Common myeloid progenitor, CD34-positive (primary cell): ENCODE data around the gene NDUFS2.

Source experiments
- CTCF ChIA-PET: fragments of 350-600 bp; sonication (Branson Sonifier 250); formaldehyde crosslinking; loops from one replicate; lab custom pipeline; 2021; ENCODE audit warnings: antibody characterized with exemption; lab: Charles Lee
- POLR2A ChIA-PET: fragments of 350-600 bp; sonication (Branson Sonifier 250); formaldehyde crosslinking; loops from one replicate; lab custom pipeline; 2021; ENCODE audit warnings: antibody characterized with exemption; lab: Charles Lee
- DNase-seq, 3 donors: peaks; one replicate each; pipeline versions ENCODE4 v3.0.0 to v3.0.0-alpha.2; 2013
- H3K27ac ChIP-seq, 2 experiments: 1 replicate in 1 of 2; 2 replicates in 1 of 2; pipeline ENCODE4 v1.7.0; 2013; ENCODE audit warnings: inconsistent platforms in 2 of 2, low read length in 2 of 2, mild to moderate bottlenecking in 2 of 2, low read depth in 1 of 2, moderate library complexity in 1 of 2; ENCODE audit not compliant: severe bottlenecking in 2 of 2, insufficient read depth in 1 of 2, poor library complexity in 1 of 2
- H3K27me3 ChIP-seq, 5 experiments: replicated peaks in 2 of 5; 1 replicate in 3 of 5; 2 replicates in 2 of 5; pipeline versions ENCODE4 v1.6.1 to v1.7.0; 2013; ENCODE audit warnings: low read length in 4 of 5, mild to moderate bottlenecking in 2 of 5, moderate library complexity in 2 of 5, inconsistent platforms in 1 of 5; ENCODE audit not compliant: insufficient read depth in 5 of 5, control insufficient read depth in 4 of 5
- H3K36me3 ChIP-seq, 4 experiments: 1 replicate in 2 of 4; 2 replicates in 2 of 4; pipeline versions ENCODE4 v1.6.1 to v1.7.0; 2013; ENCODE audit warnings: low read length in 3 of 4, control low read depth in 1 of 4, mild to moderate bottlenecking in 1 of 4; ENCODE audit not compliant: control insufficient read depth in 4 of 4, insufficient read depth in 4 of 4
- H3K4me1 ChIP-seq, 4 experiments: 1 replicate in 3 of 4; 2 replicates in 1 of 4; pipeline versions ENCODE4 v1.6.1 to v1.7.1; 2013; ENCODE audit warnings: low read length in 3 of 4, mild to moderate bottlenecking in 3 of 4, control low read depth in 1 of 4, inconsistent platforms in 1 of 4, moderate library complexity in 1 of 4; ENCODE audit not compliant: control insufficient read depth in 4 of 4, insufficient read depth in 4 of 4; ENCODE audit errors: control extremely low read depth in 1 of 4
- H3K4me3 ChIP-seq, 7 experiments: 1 replicate in 4 of 7; 2 replicates in 3 of 7; pipeline versions ENCODE4 v1.5.1 to v1.7.0; 2013; ENCODE audit warnings: mild to moderate bottlenecking in 7 of 7, low read length in 6 of 7, moderate library complexity in 6 of 7, inconsistent platforms in 2 of 7, low read depth in 2 of 7, control low read depth in 1 of 7; ENCODE audit not compliant: insufficient read depth in 4 of 7, control insufficient read depth in 1 of 7; ENCODE audit errors: extremely low read depth in 1 of 7
- H3K9me3 ChIP-seq, 5 experiments: 1 replicate in 4 of 5; 2 replicates in 1 of 5; pipeline versions ENCODE4 v1.6.1 to v1.7.1; 2013; ENCODE audit warnings: low read length in 4 of 5, mild to moderate bottlenecking in 2 of 5, inconsistent platforms in 1 of 5, low read depth in 1 of 5, moderate library complexity in 1 of 5; ENCODE audit not compliant: control insufficient read depth in 4 of 5, insufficient read depth in 2 of 5; ENCODE audit errors: control extremely low read depth in 1 of 5
- WGBS: methylation state at CpG from one replicate; pipeline ENCODE4 v1.1.5; 2013; ENCODE audit not compliant: insufficient coverage; 5-methylcytosine and 5-hydroxymethylcytosine counted together

Gene NDUFS2

DNA sequence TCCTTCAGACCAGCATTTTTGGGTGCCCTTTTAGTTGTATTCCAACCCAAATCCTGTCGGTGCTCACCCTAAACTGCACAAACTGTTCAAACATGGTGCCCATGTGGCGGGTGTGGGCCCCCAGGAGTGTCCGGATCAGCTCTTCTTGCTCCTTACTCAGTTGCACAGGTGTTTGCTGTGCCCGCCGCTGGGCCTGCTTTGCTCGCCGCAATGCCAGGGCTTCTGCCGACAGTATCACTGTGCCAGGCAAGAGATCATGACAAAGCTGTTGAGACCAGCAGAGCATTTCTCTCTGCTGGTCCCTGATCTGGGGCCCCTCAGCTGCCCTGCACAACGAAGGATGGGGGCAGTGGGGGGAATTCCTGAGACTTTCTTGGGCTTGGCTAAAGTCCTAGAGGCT is 30.9 kb downstream of the NDUFS2 start:
- H3K27me3 ChIP-seq = peaks cover 0 to 2% (median 0%) of the 10 kb centered on the region in 5 experiments
- ChIA-PET POLR2A (no interaction called here), CTCF (interaction anchor here (0.7 to 1.0 kb wide), 2 partner anchors 17 to 58 kb away, joined by 3 to 4 read pairs; no protein-coding TSS in a partner anchor)
- no peaks in the 10 kb centered on the region for H3K9me3 ChIP-seq
- peaks cover 7 to 27% (median 17%) of the 10 kb centered on the region in 4 experiments for H3K36me3 ChIP-seq
- H3K4me3 ChIP-seq = no peak overlapping the region
- DNase-seq = no peak
- H3K4me1 ChIP-seq = peaks cover 0 to 6% (median 4%) of the 10 kb centered on the region in 4 experiments
- H3K27ac ChIP-seq = no peak overlapping the region
- WGBS = 96% methylated on average over 8 of the region's 9 CpGs

DNA sequence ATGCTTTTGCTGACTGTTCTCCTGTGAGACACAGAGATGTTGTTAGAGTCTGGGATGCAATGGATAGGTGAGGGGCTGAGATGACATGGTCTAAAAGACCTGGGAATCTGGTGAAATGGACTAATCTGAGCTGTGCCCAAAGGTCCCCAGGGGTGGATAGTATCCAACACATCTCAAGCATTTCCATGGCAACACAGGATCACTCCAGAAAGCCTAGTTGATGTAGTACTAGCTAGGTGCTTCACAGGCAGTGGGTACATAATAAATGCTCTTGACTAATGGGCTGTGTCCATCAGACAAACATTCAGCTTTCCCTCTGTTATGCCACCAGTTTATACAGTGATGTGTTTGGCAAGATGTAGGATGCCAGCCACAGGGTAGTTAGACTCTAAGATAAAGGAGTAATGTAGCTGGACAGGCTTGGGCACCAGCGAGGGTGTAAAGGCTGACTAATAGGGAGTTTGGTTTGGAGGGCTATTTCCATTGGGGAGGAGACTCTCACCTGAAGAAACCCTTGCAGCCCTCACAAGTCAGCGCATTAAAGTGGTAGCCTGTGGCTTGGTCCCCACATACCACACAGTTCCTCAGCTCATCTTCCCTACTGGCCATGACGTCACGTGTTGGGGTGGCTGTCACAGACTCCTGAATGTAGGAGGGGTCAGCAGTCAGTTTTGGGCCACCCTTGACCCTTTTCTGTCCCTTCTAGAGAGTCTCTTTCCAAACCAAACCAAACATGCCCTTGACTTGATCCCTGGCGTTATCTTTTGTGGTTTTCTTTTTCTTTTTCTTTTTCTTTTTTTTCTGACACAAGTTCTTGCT is 34.0 kb downstream of the NDUFS2 start:
- CTCF ChIA-PET = interaction anchor here (0.9 to 1.5 kb wide), 6 partner anchors 10 to 144 kb away, joined by 3 to 6 read pairs (median 3); partner anchors contain the start of gene TOMM40L
- peaks cover 0 to 2% (median 0%) of the 10 kb centered on the region in 5 experiments for H3K27me3 ChIP-seq
- no peaks in the 10 kb centered on the region for H3K4me1 ChIP-seq
- H3K36me3 ChIP-seq = peaks cover 0 to 1% (median 0%) of the 10 kb centered on the region in 4 experiments
- WGBS = 100% methylated on average over 4 of the region's 5 CpGs
- no peak for DNase-seq
- H3K4me3 ChIP-seq = no peak overlapping the region
- POLR2A ChIA-PET = no interaction called here
- no peaks in the 10 kb centered on the region for H3K9me3 ChIP-seq
- no peak overlapping the region for H3K27ac ChIP-seq

DNA sequence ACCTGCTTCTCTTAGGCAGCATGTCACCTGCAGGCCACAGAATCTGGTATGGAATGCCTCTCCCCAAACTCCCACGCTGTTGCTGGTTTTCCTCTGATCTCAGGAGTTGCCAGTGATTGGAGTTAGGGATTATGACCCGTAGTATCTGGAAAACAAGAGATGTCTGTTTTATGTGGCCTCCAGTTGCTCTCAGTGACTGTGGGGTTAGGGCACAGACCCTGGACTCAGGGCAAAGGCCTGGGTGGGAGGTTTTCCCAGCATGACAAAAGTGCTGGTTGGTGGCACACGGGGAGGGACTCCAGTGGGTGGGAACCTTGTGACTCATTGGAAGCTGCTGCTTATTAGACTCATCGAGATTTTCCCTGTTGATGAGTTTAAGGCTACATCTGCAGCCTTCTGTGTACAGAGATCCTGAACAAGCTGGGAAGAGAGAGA is 35.9 kb downstream of the NDUFS2 start, which contains the start of gene NR1I3:
Gene NR1I3, minus strand, starts transcription at position 165 of the 435 bp plus-strand sequence. CDS start 1,638 bp downstream, outside the sequence.
- DNase-seq = no peak
- CTCF ChIA-PET = interaction anchor here (0.7 to 2.6 kb wide), 10 partner anchors 7 to 120 kb away, joined by 3 to 12 read pairs (median 4); partner anchors contain the start of gene TOMM40L
- POLR2A ChIA-PET = interaction anchor here (0.7 kb wide), 1 partner anchor 8 kb away, joined by 5 read pairs; no protein-coding TSS in a partner anchor
- peaks cover 2 to 15% (median 5%) of the 10 kb centered on the region in 4 experiments for H3K4me1 ChIP-seq
- no peaks in the 10 kb centered on the region for H3K9me3 ChIP-seq
- no peak within 1 kb of the TSS for H3K27ac ChIP-seq
- no peak within 1 kb of the TSS for H3K4me3 ChIP-seq
- no peaks in the 10 kb centered on the region for H3K36me3 ChIP-seq
- 95% methylated on average over 4 of the region's 4 CpGs for WGBS
- H3K27me3 ChIP-seq = peaks cover 0 to 2% (median 0%) of the 10 kb centered on the region in 5 experiments

DNA sequence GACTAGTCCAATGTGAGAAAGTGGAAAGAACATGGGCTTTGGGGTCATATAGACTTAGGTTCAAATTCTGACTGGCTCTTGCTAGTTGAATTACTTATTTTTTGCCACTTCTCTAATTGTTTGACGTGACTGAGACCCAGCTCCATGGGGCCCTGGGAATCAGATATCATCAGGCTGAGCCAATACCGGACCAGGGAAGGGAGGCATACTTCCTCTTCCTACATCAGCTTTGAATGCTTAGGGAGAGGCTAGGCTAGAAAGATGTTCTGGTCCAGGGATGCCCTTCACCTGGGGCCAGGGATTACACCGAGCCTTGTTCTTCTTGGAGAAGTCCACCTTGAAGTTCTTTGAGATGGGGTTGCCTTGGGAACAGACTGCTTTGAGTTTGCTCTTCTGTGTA is 39.5 kb downstream of the NDUFS2 start:
- H3K27ac ChIP-seq = no peak overlapping the region
- no peaks in the 10 kb centered on the region for H3K9me3 ChIP-seq
- no peaks in the 10 kb centered on the region for H3K27me3 ChIP-seq
- POLR2A ChIA-PET = interaction anchor here (1.4 kb wide), 1 partner anchor 12 kb away, joined by 3 read pairs; no protein-coding TSS in a partner anchor
- H3K4me3 ChIP-seq = no peak overlapping the region
- WGBS = 80% methylated on average over 2 of the region's 3 CpGs
- no peaks in the 10 kb centered on the region for H3K36me3 ChIP-seq
- CTCF ChIA-PET = interaction anchor here (1.0 to 2.0 kb wide), 3 partner anchors 30 to 60 kb away, joined by 3 to 5 read pairs (median 4); no protein-coding TSS in a partner anchor
- peaks cover 2 to 15% (median 5%) of the 10 kb centered on the region in 4 experiments for H3K4me1 ChIP-seq
- DNase-seq = no peak

DNA sequence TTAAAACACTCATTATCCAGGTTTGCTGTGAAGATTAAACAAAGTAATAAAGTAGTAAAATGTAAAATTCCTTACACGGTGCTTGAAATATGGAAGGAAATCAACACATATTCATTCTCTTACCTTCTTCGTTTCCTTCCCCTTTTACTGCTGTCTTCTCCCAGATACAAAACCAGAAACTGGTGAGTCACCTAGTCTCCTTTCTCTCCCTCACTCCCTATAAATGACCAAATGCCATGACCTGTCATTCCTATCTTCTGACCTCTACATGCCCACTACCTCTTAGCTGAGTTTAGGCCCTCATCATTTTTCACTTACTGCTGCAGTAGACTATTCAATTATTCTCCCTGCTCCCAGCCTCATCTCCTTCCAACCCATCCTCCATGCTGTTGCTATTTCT is 40.1 kb downstream of the NDUFS2 start:
- H3K4me1 ChIP-seq = peaks cover 2 to 15% (median 5%) of the 10 kb centered on the region in 4 experiments
- no peaks in the 10 kb centered on the region for H3K9me3 ChIP-seq
- ChIA-PET CTCF (interaction anchor here (1.0 to 2.0 kb wide), 4 partner anchors 10 to 59 kb away, joined by 3 to 5 read pairs (median 4); no protein-coding TSS in a partner anchor), POLR2A (interaction anchor here (1.4 kb wide), 1 partner anchor 12 kb away, joined by 3 read pairs; no protein-coding TSS in a partner anchor)
- 0% methylated on average over 1 of the region's 2 CpGs for WGBS
- no peak overlapping the region for H3K4me3 ChIP-seq
- no peaks in the 10 kb centered on the region for H3K27me3 ChIP-seq
- DNase-seq = no peak
- H3K27ac ChIP-seq = no peak overlapping the region
- no peaks in the 10 kb centered on the region for H3K36me3 ChIP-seq

DNA sequence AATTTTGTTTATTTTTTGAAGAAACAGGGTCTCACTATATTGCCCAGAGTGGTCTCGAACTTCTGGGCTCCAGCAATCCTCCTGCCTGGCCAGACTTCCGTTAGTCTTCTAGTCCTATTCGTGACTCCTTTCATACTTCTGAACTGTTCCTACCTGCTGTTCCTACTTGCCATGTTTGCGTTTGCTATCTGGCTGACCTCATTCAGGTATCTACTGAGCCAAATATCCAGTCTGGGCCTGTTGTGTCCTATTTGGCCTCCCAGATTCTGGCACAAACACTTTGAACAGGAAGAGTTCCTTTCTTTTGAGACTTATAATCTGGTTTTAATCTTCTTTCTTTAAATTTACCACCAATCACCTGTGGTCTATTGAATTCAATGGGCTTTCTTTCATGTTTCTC is 42.7 kb downstream of the NDUFS2 start:
- peaks cover 2 to 15% (median 5%) of the 10 kb centered on the region in 4 experiments for H3K4me1 ChIP-seq
- WGBS = 98% methylated on average over 4 of the region's 4 CpGs
- no peaks in the 10 kb centered on the region for H3K9me3 ChIP-seq
- POLR2A ChIA-PET = no interaction called here
- no peaks in the 10 kb centered on the region for H3K36me3 ChIP-seq
- H3K27me3 ChIP-seq = no peaks in the 10 kb centered on the region
- CTCF ChIA-PET = interaction anchor here (1.9 to 2.0 kb wide), 2 partner anchors 9 to 15 kb away, joined by 6 to 7 read pairs; no protein-coding TSS in a partner anchor
- no peak for DNase-seq
- H3K27ac ChIP-seq = no peak overlapping the region
- H3K4me3 ChIP-seq = no peak overlapping the region
